Muscle of back (tissue), 13 donors: ENCODE measurements around the gene C22orf23. TPM values are rescaled to one million over a fixed set of nuclear protein-coding genes. Genes with fewer than 3 reads are reported as not detected.

ENCODE experiments used
- DNase-seq, 3 donors: peaks; one replicate each; pipeline versions ENCODE4 v3.0.0 to v3.0.0-alpha.2; 2013
- long read RNA-seq, 9 donors: transcript quantifications; one replicate each; lab custom pipeline, GENCODE V29; 2026
- polyA plus RNA-seq, 10 donors: library from polyadenylated mRNA; unstranded; fragments of 120-200 nt; gene quantifications; one replicate each; pipeline ENCODE4 v1.2.1, GENCODE V29; 2013; ENCODE audit not compliant: insufficient read length in 10 of 10

Gene C22orf23
- polyA plus RNA-seq: 10 to 100 TPM in 2 of 10 donors, 1 to 10 TPM in 8; 6.7 to 11.1 (median 8.9) TPM
- long read RNA-seq, donor 1, partial matches to known transcripts: 15 of 86 reads
- long read RNA-seq, donor 1, other reads (novel, unspliced or antisense): 71 of 86 reads
- long read RNA-seq, donor 2, partial matches to known transcripts: 21 of 21 reads
- long read RNA-seq, donor 2, other reads (novel, unspliced or antisense): 0 of 21 reads
- long read RNA-seq, donor 3: 0 reads
- long read RNA-seq, donor 4: 0 reads
- long read RNA-seq, donor 5, partial matches to known transcripts: 34 of 165 reads
- long read RNA-seq, donor 5, other reads (novel, unspliced or antisense): 131 of 165 reads
- long read RNA-seq, donor 6, partial matches to known transcripts: 41 of 153 reads
- long read RNA-seq, donor 6, other reads (novel, unspliced or antisense): 112 of 153 reads
- long read RNA-seq, donor 7: 0 reads
- long read RNA-seq, donor 8: 0 reads
- long read RNA-seq, donor 9: 0 reads

- DNase-seq: peak; percentile 95 to 98 (median 98)
These were observed at the start of gene C22orf23, which contains the start of gene POLR2F for GRCh38 chr22:37953437-37954179. C22orf23 (minus strand) TSS chr22:37953601; CDS start chr22:37953149, 452 bp downstream. POLR2F (plus strand) TSS chr22:37953699; CDS start chr22:37953788, 89 bp downstream.

- DNase-seq: peak in 2 of 3 donors; percentile 21 to 55
These were observed 46.4 kb upstream of the C22orf23 start for GRCh38 chr22:37999640-38000272.

GRCh38 chr22:37999236-37999635 lies 45.8 kb upstream of the C22orf23 start:
- DNase-seq: no peak

GRCh38 chr22:37998543-37998942 lies 45.1 kb upstream of the C22orf23 start:
- no peak for DNase-seq

- DNase-seq: no peak
These were observed 43.3 kb upstream of the C22orf23 start for GRCh38 chr22:37996515-37997246.

GRCh38 chr22:37996079-37996478 lies 42.7 kb upstream of the C22orf23 start:
- DNase-seq: no peak

GRCh38 chr22:37995460-37995859 lies 42.1 kb upstream of the C22orf23 start:
- no peak for DNase-seq

- DNase-seq: no peak
These were observed 41.6 kb upstream of the C22orf23 start for GRCh38 chr22:37994982-37995381.

- DNase-seq: no peak
These were observed 40.6 kb upstream of the C22orf23 start for GRCh38 chr22:37994049-37994448.

GRCh38 chr22:37991731-37992442 lies 38.5 kb upstream of the C22orf23 start:
- no peak for DNase-seq

GRCh38 chr22:37990862-37991261 lies 37.5 kb upstream of the C22orf23 start:
- DNase-seq: no peak

GRCh38 chr22:37990301-37990700 lies 36.9 kb upstream of the C22orf23 start:
- DNase-seq: peak; percentile 24 to 55 (median 32)

- DNase-seq: no peak
These were observed 36.0 kb upstream of the C22orf23 start for GRCh38 chr22:37989146-37990045.

- DNase-seq: no peak
These were observed 33.0 kb upstream of the C22orf23 start for GRCh38 chr22:37986371-37986770.

- no peak for DNase-seq
These were observed 32.4 kb upstream of the C22orf23 start for GRCh38 chr22:37985751-37986281.

GRCh38 chr22:37985050-37985585 lies 31.7 kb upstream of the C22orf23 start:
- DNase-seq: no peak

- no peak for DNase-seq
These were observed 30.7 kb upstream of the C22orf23 start, which contains the start of gene SOX10 for GRCh38 chr22:37983860-37984791. SOX10 (minus strand) TSS chr22:37984555; CDS start chr22:37983784, 771 bp downstream.
